Central memory CD8-positive, alpha-beta T cell (primary cell): ENCODE data around the gene HPDL.

ENCODE experiments used
- ATAC-seq: fragments of 150-1000 bp; cut with Tn5 transposase; replicated peaks from 2 replicates; pipeline ENCODE4 v1.10.0; 2022; ENCODE audit warnings: mild to moderate bottlenecking, moderate FRiP score, moderate number of reproducible peaks; ENCODE audit not compliant: poor library complexity, severe bottlenecking; ENCODE audit errors: extremely low read depth
- DNase-seq, 2 donors: peaks; one replicate each; pipeline ENCODE4 v3.0.0; 2021; ENCODE audit warnings: low spot score in 2 of 2
- H3K27ac Mint-ChIP-seq: one replicate; pipeline ENCODE4 v1.8.0; 2022; ENCODE audit warnings: low read depth, mild to moderate bottlenecking, moderate library complexity, mixed read lengths
- H3K27me3 Mint-ChIP-seq: one replicate; pipeline ENCODE4 v1.8.0; 2022; ENCODE audit warnings: mixed read lengths
- H3K36me3 Mint-ChIP-seq: one replicate; pipeline ENCODE4 v1.8.0; 2022; ENCODE audit warnings: mild to moderate bottlenecking, moderate library complexity, mixed read lengths; ENCODE audit not compliant: insufficient read depth
- H3K4me1 Mint-ChIP-seq: one replicate; pipeline ENCODE4 v1.8.0; 2022; ENCODE audit warnings: mixed read lengths
- H3K4me3 Mint-ChIP-seq: one replicate; pipeline ENCODE4 v1.8.0; 2022; ENCODE audit warnings: mild to moderate bottlenecking, moderate library complexity, mixed read lengths
- H3K9me3 Mint-ChIP-seq: one replicate; pipeline ENCODE4 v1.8.0; 2022; ENCODE audit warnings: mixed read lengths

Gene HPDL

GRCh38 chr1:45370575-45370974, 43.9 kb downstream of the HPDL start:
- H3K27ac Mint-ChIP-seq = no peak overlapping the region
- ATAC-seq (no peak), DNase-seq (no peak)
- H3K9me3 Mint-ChIP-seq = no peaks in the 10 kb centered on the region
- no peaks in the 10 kb centered on the region for H3K36me3 Mint-ChIP-seq
- no peaks in the 10 kb centered on the region for H3K27me3 Mint-ChIP-seq
- no peak overlapping the region for H3K4me3 Mint-ChIP-seq
- no peaks in the 10 kb centered on the region for H3K4me1 Mint-ChIP-seq

- Mint-ChIP-seq H3K4me3 (no peak overlapping the region), H3K4me1 (no peaks in the 10 kb centered on the region), H3K9me3 (no peaks in the 10 kb centered on the region), H3K27me3 (no peaks in the 10 kb centered on the region), H3K27ac (peak overlapping the region; percentile 1), H3K36me3 (no peaks in the 10 kb centered on the region)
- ATAC-seq (no peak), DNase-seq (no peak)
Measured at GRCh38 chr1:45373573-45373972, 46.9 kb downstream of the HPDL start.

GRCh38 chr1:45375104-45376090, 48.7 kb downstream of the HPDL start:
- H3K27ac Mint-ChIP-seq = peak overlapping the region; percentile 0
- H3K4me1 Mint-ChIP-seq = no peaks in the 10 kb centered on the region
- no peaks in the 10 kb centered on the region for H3K36me3 Mint-ChIP-seq
- ATAC-seq = no peak
- no peaks in the 10 kb centered on the region for H3K27me3 Mint-ChIP-seq
- no peaks in the 10 kb centered on the region for H3K9me3 Mint-ChIP-seq
- no peak for DNase-seq
- no peak overlapping the region for H3K4me3 Mint-ChIP-seq

- Mint-ChIP-seq H3K9me3 (no peaks in the 10 kb centered on the region), H3K27ac (no peak overlapping the region), H3K4me1 (no peaks in the 10 kb centered on the region), H3K36me3 (peaks cover 2% of the 10 kb centered on the region), H3K27me3 (no peaks in the 10 kb centered on the region), H3K4me3 (no peak overlapping the region)
- DNase-seq = no peak
- ATAC-seq = no peak
Measured at GRCh38 chr1:45378184-45378583, 51.5 kb downstream of the HPDL start.
